HepG2 (cell line): ENCODE data around the gene ARHGEF16. TPM values are rescaled to one million over a fixed set of nuclear protein-coding genes. Genes with fewer than 3 reads are reported as not detected.

ENCODE experiments used
- ATAC-seq: fragments of 200-7000 bp; cut with Tn5 transposase; 3 replicates; pipeline ENCODE4 v1.9.1; 2020; ENCODE audit warnings: mild to moderate bottlenecking, moderate library complexity
- BruUV-seq: library from RNA; stranded (reverse); fragments of 400-500 nt; replicated peaks from 2 replicates; lab custom pipeline; 2021; lab: Mats Ljungman, UMichigan
- CTCF ChIA-PET: fragments of 300-600 bp; formaldehyde crosslinking; extraction: SDS; loops from one replicate; lab custom pipeline; 2021; ENCODE audit warnings: low total read pairs, inconsistent platforms, low intra/inter-chr PET ratio; lab: Yijun Ruan, JAX
- POLR2A ChIA-PET: fragments of 350-600 bp; sonication (Branson Sonifier 250); formaldehyde crosslinking; loops from one replicate; lab custom pipeline; 2020; ENCODE audit warnings: antibody characterized with exemption, inconsistent platforms; lab: Yijun Ruan, JAX
- DNase-seq: peaks from one replicate; pipeline ENCODE4 v3.0.0-alpha.2; 2015; ENCODE audit warnings: low spot score
- FAIRE-seq: peaks from 3 replicates; lab custom pipeline; 2011; peaks lifted over from hg19 to GRCh38; lab: Jason Lieb, UNC
- H2AFZ ChIP-seq: one replicate; pipeline ENCODE4 v1.6.1; 2011; ENCODE audit warnings: low read length, inconsistent platforms
- H3K27ac ChIP-seq: fragments of 300-600 bp; 3 replicates; pipeline ENCODE4 v1.8.0; 2011; ENCODE audit warnings: mixed run types, mild to moderate bottlenecking, mixed read lengths, low read length, inconsistent platforms; ENCODE audit not compliant: insufficient read depth; ENCODE audit errors: extremely low read length
- H3K27me3 ChIP-seq, 2 experiments: fragments of 200-600 bp in 1 of 2; 2 replicates in 1 of 2; 3 replicates in 1 of 2; pipeline versions ENCODE4 v1.6.0 to v1.8.0; 2011; ENCODE audit warnings: low read length in 2 of 2, mild to moderate bottlenecking in 2 of 2, moderate library complexity in 2 of 2, inconsistent platforms in 1 of 2; ENCODE audit not compliant: insufficient read depth in 2 of 2, control insufficient read depth in 1 of 2
- H3K36me3 ChIP-seq, 2 experiments: fragments of 200-600 bp in 1 of 2; replicated peaks in 1 of 2; 2 replicates in 1 of 2; 3 replicates in 1 of 2; pipeline versions ENCODE4 v1.5.1 to v1.8.0; 2011; ENCODE audit warnings: low read length in 2 of 2, inconsistent platforms in 1 of 2; ENCODE audit not compliant: insufficient read depth in 2 of 2, control insufficient read depth in 1 of 2
- H3K4me1 ChIP-seq: 2 replicates; pipeline ENCODE4 v1.5.1; 2012; ENCODE audit warnings: low read length, inconsistent platforms; ENCODE audit not compliant: insufficient read depth
- H3K4me2 ChIP-seq: 2 replicates; pipeline ENCODE4 v1.6.0; 2011; ENCODE audit warnings: low read depth, low read length, inconsistent platforms
- H3K4me3 ChIP-seq, 3 experiments: fragments of 200-600 bp in 1 of 3; sonication (generic), shearing (Covaris generic) in 1 of 3; replicated peaks in 1 of 3; 2 replicates each; pipeline ENCODE4 v1.5.1; 2011 to 2016; ENCODE audit warnings: low read length in 3 of 3, inconsistent platforms in 2 of 3, low read depth in 2 of 3, mild to moderate bottlenecking in 2 of 3, control low read depth in 1 of 3, mixed read lengths in 1 of 3; ENCODE audit not compliant: insufficient read depth in 1 of 3
- H3K79me2 ChIP-seq: one replicate; pipeline ENCODE4 v1.6.1; 2011; ENCODE audit warnings: low read length, inconsistent platforms; ENCODE audit not compliant: insufficient read depth
- H3K9ac ChIP-seq: 2 replicates; pipeline ENCODE4 v1.6.0; 2011; ENCODE audit warnings: mild to moderate bottlenecking, low read depth, low read length, inconsistent platforms; ENCODE audit not compliant: insufficient read depth
- H3K9me3 ChIP-seq: 2 replicates; pipeline ENCODE4 v1.5.1; 2012; ENCODE audit warnings: mild to moderate bottlenecking, low read length
- H4K20me1 ChIP-seq: 2 replicates; pipeline ENCODE4 v1.6.0; 2011; ENCODE audit warnings: inconsistent platforms, mild to moderate bottlenecking, low read length, moderate library complexity; ENCODE audit not compliant: insufficient read depth
- ATF7 ChIP-seq, 2 experiments: fragments of 450-650 bp in 1 of 2; sonication (generic) in 1 of 2; formaldehyde crosslinking in 1 of 2; IDR thresholded peaks; 2 replicates each; pipeline versions ENCODE4 v1.4.0 to v1.6.1; 2016 to 2020; ENCODE audit warnings: antibody characterized with exemption in 1 of 2, mild to moderate bottlenecking in 1 of 2, missing genetic modification reagents in 1 of 2
- DPF2 ChIP-seq: sonication (generic); formaldehyde crosslinking; IDR thresholded peaks from 2 replicates; pipeline ENCODE4 v1.4.0; 2020; ENCODE audit warnings: mild to moderate bottlenecking, low read depth, missing genetic modification reagents, borderline replicate concordance
- FOXA1 ChIP-seq, 2 experiments: fragments of 450-650 bp in 1 of 2; sonication (generic) in 1 of 2; formaldehyde crosslinking in 1 of 2; IDR thresholded peaks; 2 replicates each; pipeline versions ENCODE4 v1.4.0 to v1.6.1; 2016 to 2020; ENCODE audit warnings: missing genetic modification reagents in 1 of 2
- MNT ChIP-seq: fragments of 450-650 bp; IDR thresholded peaks from 2 replicates; pipeline ENCODE4 v1.6.1; 2016
- MXD3 ChIP-seq: IDR thresholded peaks from 2 replicates; pipeline ENCODE4 v1.6.1; 2016; ENCODE audit warnings: mild to moderate bottlenecking, missing biosample characterization, missing genetic modification reagents
- NR0B2 ChIP-seq: sonication (generic); formaldehyde crosslinking; IDR thresholded peaks from 2 replicates; pipeline ENCODE4 v1.4.0; 2020; ENCODE audit warnings: mild to moderate bottlenecking, missing genetic modification reagents
- SOX13 ChIP-seq, 3 experiments: fragments of 450-650 bp in 1 of 3; sonication (generic) in 1 of 3; formaldehyde crosslinking in 1 of 3; IDR thresholded peaks in 2 of 3; conservative IDR thresholded peaks in 1 of 3; 2 replicates each; pipeline versions ENCODE4 v1.5.0 to v1.6.1; 2016 to 2020; ENCODE audit warnings: antibody characterized with exemption in 1 of 3, mild to moderate bottlenecking in 1 of 3, missing compliant biosample characterization in 1 of 3, missing genetic modification reagents in 1 of 3, moderate library complexity in 1 of 3
- TCF7 ChIP-seq: sonication (generic); IDR thresholded peaks from 2 replicates; pipeline ENCODE4 v1.6.1; 2016; ENCODE audit warnings: antibody characterized with exemption, low read depth
- TEAD3 ChIP-seq: optimal IDR thresholded peaks from 2 replicates; pipeline ENCODE3; 2016; ENCODE audit warnings: borderline replicate concordance
- ZFP41 ChIP-seq: sonication (generic); formaldehyde crosslinking; IDR thresholded peaks from 2 replicates; pipeline ENCODE4 v1.4.0; 2020; ENCODE audit warnings: mild to moderate bottlenecking, missing genetic modification reagents, borderline replicate concordance
- ZMYM2 ChIP-seq: sonication (generic); formaldehyde crosslinking; IDR thresholded peaks from 2 replicates; pipeline ENCODE4 v1.8.0; 2022; ENCODE audit warnings: mild to moderate bottlenecking, missing genetic modification reagents
- ZNF18 ChIP-seq: sonication (generic); formaldehyde crosslinking; IDR thresholded peaks from 2 replicates; pipeline ENCODE4 v1.8.0; 2022; ENCODE audit warnings: mild to moderate bottlenecking, missing genetic modification reagents; ENCODE audit not compliant: insufficient replicate concordance
- ZNF225 ChIP-seq: sonication (generic); formaldehyde crosslinking; IDR thresholded peaks from 2 replicates; pipeline ENCODE4 v1.4.0; 2020; ENCODE audit warnings: mild to moderate bottlenecking, missing genetic modification reagents
- ZNF282 ChIP-seq: fragments of 450-650 bp; IDR thresholded peaks from 2 replicates; pipeline ENCODE4 v1.6.1; 2018; ENCODE audit not compliant: partially characterized antibody
- ZNF367 ChIP-seq: sonication (generic); formaldehyde crosslinking; IDR thresholded peaks from 2 replicates; pipeline ENCODE4 v1.4.0; 2020; ENCODE audit warnings: missing genetic modification reagents, borderline replicate concordance
- ZNF7 ChIP-seq: IDR thresholded peaks from 2 replicates; pipeline ENCODE4 v1.6.1; 2016; ENCODE audit warnings: missing biosample characterization, missing genetic modification reagents
- ZNF878 ChIP-seq: sonication (generic); formaldehyde crosslinking; IDR thresholded peaks from 2 replicates; pipeline ENCODE4 v1.8.1; 2023; ENCODE audit warnings: mild to moderate bottlenecking, missing genetic modification reagents, moderate library complexity
- WGBS: methylation state at CpG from one replicate; pipeline ENCODE4 v1.1.6; 2017; ENCODE audit warnings: low lambda C conversion rate; 5-methylcytosine and 5-hydroxymethylcytosine counted together
- in situ Hi-C: cut with HindIII; loops from 2 replicates; pipeline ENCODE4 v1.10.0; 2017; ENCODE audit warnings: low pct_unique_long_range_greater_than_20kb; ENCODE audit not compliant: extremely low pct_ligation_motif_present
- intact Hi-C: fragments of 100-400 bp; cut with micrococcal nuclease; formaldehyde crosslinking; loops from one replicate; pipeline ENCODE4 v1.10.0; 2022; ENCODE audit not compliant: unreplicated experiment
- polyA plus RNA-seq, 8 experiments: library from polyadenylated mRNA; depleted of rRNA in 3 of 8; stranded (reverse) in 7 of 8; unstranded in 1 of 8; fragments of >200 nt; fragmentation: Illumina TruSeq in 4 of 8; extraction: Trizol in 4 of 8; gene quantifications; 2 replicates each; pipeline versions ENCODE4 v1.2.1 to v1.2.3, GENCODE V29; 2011 to 2016; ENCODE audit warnings: low read depth in 4 of 8, missing spikeins in 1 of 8, mixed read lengths in 1 of 8; ENCODE audit not compliant: insufficient read depth in 1 of 8
- total RNA-seq, 5 experiments: library from RNA; depleted of rRNA; stranded (reverse); fragments of >200 nt; fragmentation: Illumina TruSeq; extraction: Trizol; gene quantifications; 2 replicates each; pipeline ENCODE4 v1.2.3, GENCODE V29; 2016; ENCODE audit warnings: low read depth in 1 of 5
- TF ChIP-seq, protein P1 (sequence below): sonication (generic); formaldehyde crosslinking; IDR thresholded peaks from 2 replicates; pipeline ENCODE4 v1.9.0; 2021; ENCODE audit warnings: missing genetic modification reagents, borderline replicate concordance

The ARHGEF16 gene
- total and polyA plus RNA-seq, 2 of the 13 experiments (the other 11 are each of a cell fraction or from before 2014, with no cell fraction given): 20.3 to 39.9 TPM

DNA sequence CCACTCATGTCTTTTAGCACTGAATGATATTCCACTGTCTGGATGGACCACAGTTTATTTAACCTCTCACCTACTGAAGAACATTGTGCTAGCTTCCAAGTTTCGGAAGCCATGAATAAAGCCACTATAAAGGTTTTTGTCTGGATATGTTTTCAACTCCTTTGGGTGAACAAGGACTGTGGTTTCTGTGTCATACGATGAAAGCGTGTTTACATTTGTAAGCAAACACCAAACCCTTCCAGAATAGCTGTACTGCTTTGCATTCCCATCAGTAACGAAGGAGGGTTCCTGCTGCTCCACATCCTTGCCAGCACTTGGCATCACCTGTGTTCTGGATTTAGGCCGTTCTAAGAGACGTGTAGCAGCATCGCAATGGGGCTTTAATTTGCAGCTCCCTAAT, 10.7 kb upstream of the ARHGEF16 start (continued):
- no peak for TF ChIP-seq ZNF18 (CRISPR knock-in tag)
- no peak for TF ChIP-seq ZMYM2 (CRISPR knock-in tag)
- TF ChIP-seq FOXA1 (IDR thresholded peaks at IDR 0.05): no peak
- TF ChIP-seq FOXA1 (CRISPR knock-in tag; IDR thresholded peaks at IDR 0.05): peak; percentile 65; the same call in 1 of the 2 replicates
- TF ChIP-seq ZNF7 (CRISPR knock-in tag): peak; percentile 99
- TF ChIP-seq SOX13 (IDR thresholded peaks at IDR 0.05): no peak
- TF ChIP-seq SOX13 (CRISPR knock-in tag; conservative IDR thresholded peaks at IDR 0.05 in 1 of 2, IDR thresholded peaks at IDR 0.05 in 1 of 2): peak in 1 of 2 experiments; percentile 46; a peak in 1 of 4 replicates
- peak; percentile 24; the same call in 1 of the 2 replicates for TF ChIP-seq TCF7
- no peak for TF ChIP-seq ZNF282

DNA sequence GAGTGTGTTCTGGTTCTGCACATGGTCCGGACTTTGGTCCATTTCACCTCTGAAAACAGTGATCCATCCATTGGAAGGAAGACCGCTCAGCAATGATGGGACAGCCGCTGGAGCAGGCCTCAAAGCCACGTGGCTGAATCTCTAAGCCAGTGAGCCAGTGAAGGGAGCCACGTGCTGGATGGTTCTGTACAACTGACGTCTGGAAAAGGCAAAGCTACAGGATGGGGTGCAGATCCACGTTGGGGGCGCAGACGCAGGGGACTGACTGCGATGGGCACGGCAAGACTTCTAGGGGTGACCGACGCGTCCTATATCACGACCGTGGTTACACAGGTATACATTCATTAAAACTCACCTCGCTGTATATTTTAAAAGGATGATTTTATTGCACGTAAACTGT, 10.2 kb upstream of the ARHGEF16 start:
- FAIRE-seq (no peak), ATAC-seq (no peak), DNase-seq (no peak)
- peaks cover 63% of the 10 kb centered on the region for H3K4me1 ChIP-seq
- 80% methylated on average over 18 of the region's 18 CpGs for WGBS
- CTCF ChIA-PET: no interaction called here
- no peaks in the 10 kb centered on the region for H3K27me3 ChIP-seq
- H3K9ac ChIP-seq: no peak overlapping the region
- no peak overlapping the region for H2AFZ ChIP-seq
- H3K9me3 ChIP-seq: no peaks in the 10 kb centered on the region
- no TSS peak for BruUV-seq
- in situ Hi-C loops: loop anchor here (5.0 kb wide), 1 partner anchor 38 kb away; no protein-coding TSS in a partner anchor
- H3K4me2 ChIP-seq: peak overlapping the region; percentile 32; the same call in 1 of the 2 replicates
- no peaks in the 10 kb centered on the region for H4K20me1 ChIP-seq
- no peaks in the 10 kb centered on the region for H3K79me2 ChIP-seq
- H3K36me3 ChIP-seq: no peaks in the 10 kb centered on the region
- no peak overlapping the region for H3K27ac ChIP-seq
- POLR2A ChIA-PET: interaction anchor here (1.2 kb wide), 1 partner anchor 9 kb away, joined by 5 read pairs; no protein-coding TSS in a partner anchor
- H3K4me3 ChIP-seq: no peak overlapping the region
- intact Hi-C loops: no loop called here
- TF ChIP-seq ZNF878: no peak
- no peak for TF ChIP-seq ZNF225 (CRISPR knock-in tag)
- TF ChIP-seq TEAD3: no peak
- no peak for TF ChIP-seq ZNF367
- TF ChIP-seq, protein P1, sequence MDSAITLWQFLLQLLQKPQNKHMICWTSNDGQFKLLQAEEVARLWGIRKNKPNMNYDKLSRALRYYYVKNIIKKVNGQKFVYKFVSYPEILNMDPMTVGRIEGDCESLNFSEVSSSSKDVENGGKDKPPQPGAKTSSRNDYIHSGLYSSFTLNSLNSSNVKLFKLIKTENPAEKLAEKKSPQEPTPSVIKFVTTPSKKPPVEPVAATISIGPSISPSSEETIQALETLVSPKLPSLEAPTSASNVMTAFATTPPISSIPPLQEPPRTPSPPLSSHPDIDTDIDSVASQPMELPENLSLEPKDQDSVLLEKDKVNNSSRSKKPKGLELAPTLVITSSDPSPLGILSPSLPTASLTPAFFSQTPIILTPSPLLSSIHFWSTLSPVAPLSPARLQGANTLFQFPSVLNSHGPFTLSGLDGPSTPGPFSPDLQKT (CRISPR knock-in tag): no peak
- TF ChIP-seq DPF2 (CRISPR knock-in tag): no peak
- no peak for TF ChIP-seq NR0B2 (CRISPR knock-in tag)
- no peak for TF ChIP-seq ZFP41
- TF ChIP-seq MNT: peak; percentile 83
- no peak for TF ChIP-seq ATF7 (IDR thresholded peaks at IDR 0.05)
- no peak for TF ChIP-seq ATF7 (CRISPR knock-in tag; IDR thresholded peaks at IDR 0.05)
- TF ChIP-seq MXD3 (CRISPR knock-in tag): no peak
